HL-60 (cell line): Measurements from ENCODE around the gene ZNF184.

ENCODE experiments used
- DNase-seq, 2 experiments: peaks; one replicate each; pipeline ENCODE4 v3.0.0-alpha.2; 2010 to 2020; ENCODE audit warnings: low read depth in 1 of 2, low spot score in 1 of 2
- H3K27ac ChIP-seq: fragments of 250-450 bp; sonication (Bioruptor Pico); replicated peaks from 2 replicates; pipeline ENCODE4 v1.5.1; 2020; ENCODE audit warnings: mild to moderate bottlenecking, moderate library complexity
- H3K27me3 ChIP-seq: fragments of 250-450 bp; sonication (Bioruptor Pico); 2 replicates; pipeline ENCODE4 v1.5.1; 2021; ENCODE audit warnings: mild to moderate bottlenecking, moderate library complexity; ENCODE audit not compliant: insufficient read depth, poor library complexity, severe bottlenecking
- H3K4me3 ChIP-seq: replicated peaks from 2 replicates; pipeline ENCODE4 v1.5.1; 2011; ENCODE audit warnings: mild to moderate bottlenecking, control low read depth, low read length; ENCODE audit not compliant: insufficient read depth
- CTCF ChIP-seq: IDR thresholded peaks from one replicate; pipeline ENCODE4 v1.5.1; 2011; ENCODE audit warnings: low read length, control low read depth, inconsistent platforms; ENCODE audit not compliant: insufficient read depth
- GABPA ChIP-seq: IDR thresholded peaks from 2 replicates; pipeline ENCODE4 v1.6.1; 2012; ENCODE audit warnings: low read depth
- POLR2AphosphoS5 ChIP-seq: IDR thresholded peaks from 2 replicates; pipeline ENCODE4 v1.6.1; 2012; ENCODE audit warnings: low read depth
- REST ChIP-seq: IDR thresholded peaks from 2 replicates; pipeline ENCODE4 v1.6.1; 2012; ENCODE audit warnings: low read depth; ENCODE audit not compliant: insufficient replicate concordance
- SPI1 ChIP-seq: IDR thresholded peaks from 2 replicates; pipeline ENCODE4 v1.6.1; 2012; ENCODE audit warnings: low read depth, mild to moderate bottlenecking, borderline replicate concordance

Gene ZNF184

DNA sequence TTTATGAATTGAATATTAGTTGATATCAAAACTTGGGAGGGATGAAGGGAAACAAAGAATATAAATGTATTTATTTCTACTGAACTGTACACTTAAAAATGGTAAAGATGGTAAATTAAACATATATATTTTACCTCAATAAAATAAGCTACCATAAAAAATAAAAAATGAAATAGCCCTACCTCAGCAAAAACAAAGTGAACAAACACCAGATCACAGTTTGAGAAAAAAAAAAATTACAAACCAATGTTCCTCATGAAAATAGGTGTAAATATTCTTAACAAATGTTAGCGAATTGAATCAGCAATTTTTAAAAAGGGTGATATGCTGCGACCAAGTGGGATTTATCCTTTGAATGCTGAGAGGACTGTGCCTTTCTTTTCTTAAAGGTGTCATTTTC, 28.3 kb upstream of the ZNF184 start:
- no peak overlapping the region for H3K4me3 ChIP-seq
- DNase-seq, result no peak
- no peak overlapping the region for H3K27ac ChIP-seq
- TF ChIP-seq GABPA, result no peak
- no peak for TF ChIP-seq SPI1
- no peak for TF ChIP-seq CTCF
- TF ChIP-seq POLR2AphosphoS5, result no peak
- no peak for TF ChIP-seq REST
- no peaks in the 10 kb centered on the region for H3K27me3 ChIP-seq

GRCh38 chr6:27500177-27500576, 27.3 kb upstream of the ZNF184 start:
- DNase-seq, result no peak
- TF ChIP-seq REST (no peak), SPI1 (no peak), GABPA (no peak), CTCF (no peak)
- no peak overlapping the region for H3K4me3 ChIP-seq
- no peaks in the 10 kb centered on the region for H3K27me3 ChIP-seq
- H3K27ac ChIP-seq, result no peak overlapping the region

GRCh38 chr6:27495386-27496135, 22.7 kb upstream of the ZNF184 start:
- no peaks in the 10 kb centered on the region for H3K27me3 ChIP-seq
- H3K4me3 ChIP-seq, result no peak overlapping the region
- DNase-seq, result peak in 1 of 2 experiments; percentile 45
- H3K27ac ChIP-seq, result no peak overlapping the region
- TF ChIP-seq CTCF (no peak), GABPA (no peak), REST (no peak), POLR2AphosphoS5 (no peak)
